ENCODE measurements around the gene KCND2.

GRCh38 chr7:120373174-120373573 lies 100.2 kb downstream of the KCND2 start:
- no peak for TF ChIP-seq SUZ12 (IDR thresholded peaks at IDR 0.05; ENCODE audit: extremely low read depth, insufficient read depth, insufficient read length)
- TF ChIP-seq ZNF274 (IDR thresholded peaks at IDR 0.05; ENCODE audit: low read depth, low read length): no peak
- no peak for TF ChIP-seq YY1 (IDR thresholded peaks at IDR 0.05; ENCODE audit: insufficient read depth, insufficient read length)

Measured in NT2/D1 (cell line).